OCI-LY1 (cell line): ENCODE measurements around the gene MAPK9.

Source experiments
- EZH2 ChIP-seq: fragments of 200-600 bp; sonication (generic), shearing (Covaris generic); IDR thresholded peaks from 2 replicates; pipeline ENCODE4 v1.8.0; 2017; ENCODE audit warnings: borderline replicate concordance, mixed run types, mild to moderate bottlenecking, antibody characterized with exemption, low read length, moderate library complexity, mixed read lengths
- TF ChIP-seq, protein P1 (sequence below): fragments of 200-600 bp; sonication (generic), shearing (Covaris generic); IDR thresholded peaks from 2 replicates; pipeline ENCODE4 v1.5.1; 2017; ENCODE audit warnings: mild to moderate bottlenecking, antibody characterized with exemption, low read length, moderate library complexity, mixed read lengths

- TF ChIP-seq, protein P1, sequence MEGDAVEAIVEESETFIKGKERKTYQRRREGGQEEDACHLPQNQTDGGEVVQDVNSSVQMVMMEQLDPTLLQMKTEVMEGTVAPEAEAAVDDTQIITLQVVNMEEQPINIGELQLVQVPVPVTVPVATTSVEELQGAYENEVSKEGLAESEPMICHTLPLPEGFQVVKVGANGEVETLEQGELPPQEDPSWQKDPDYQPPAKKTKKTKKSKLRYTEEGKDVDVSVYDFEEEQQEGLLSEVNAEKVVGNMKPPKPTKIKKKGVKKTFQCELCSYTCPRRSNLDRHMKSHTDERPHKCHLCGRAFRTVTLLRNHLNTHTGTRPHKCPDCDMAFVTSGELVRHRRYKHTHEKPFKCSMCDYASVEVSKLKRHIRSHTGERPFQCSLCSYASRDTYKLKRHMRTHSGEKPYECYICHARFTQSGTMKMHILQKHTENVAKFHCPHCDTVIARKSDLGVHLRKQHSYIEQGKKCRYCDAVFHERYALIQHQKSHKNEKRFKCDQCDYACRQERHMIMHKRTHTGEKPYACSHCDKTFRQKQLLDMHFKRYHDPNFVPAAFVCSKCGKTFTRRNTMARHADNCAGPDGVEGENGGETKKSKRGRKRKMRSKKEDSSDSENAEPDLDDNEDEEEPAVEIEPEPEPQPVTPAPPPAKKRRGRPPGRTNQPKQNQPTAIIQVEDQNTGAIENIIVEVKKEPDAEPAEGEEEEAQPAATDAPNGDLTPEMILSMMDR, result no peak
- TF ChIP-seq EZH2, result no peak
Measured at GRCh38 chr5:180294913-180295555, 3.2 kb upstream of the MAPK9 start.
